ENCODE measurements around the gene FBXO15. TPM values are rescaled to one million over a fixed set of nuclear protein-coding genes. Genes with fewer than 3 reads are reported as not detected.

FBXO15 gene
- total RNA-seq, 6 donors from 2014 or later = 0.83 to 11.9 (median 2.6) TPM

- DNase-seq = peak in 1 of 2 donors; percentile 75
- Histone ChIP-seq H3K27ac (no peak overlapping the region), H3K4me3 (no peak overlapping the region), H3K27me3 (no peaks in the 10 kb centered on the region), H3K36me3 (no peaks in the 10 kb centered on the region), H3K4me1 (no peaks in the 10 kb centered on the region), H3K9me3 (no peaks in the 10 kb centered on the region)
- ATAC-seq (ENCODE audit: low FRiP score in 2 of 2) = no peak
- TF ChIP-seq POLR2A (IDR thresholded peaks at IDR 0.05) (no peak), EP300 (IDR thresholded peaks at IDR 0.05) (no peak), POLR2AphosphoS5 (IDR thresholded peaks at IDR 0.05) (no peak), CTCF (IDR thresholded peaks at IDR 0.05) (no peak)
- 92 to 95% methylated on average over 19 of the region's 19 CpGs for WGBS, 2 donors
Observed at GRCh38 chr18:74182335-74182734, 34.7 kb upstream of the FBXO15 start.

DNA sequence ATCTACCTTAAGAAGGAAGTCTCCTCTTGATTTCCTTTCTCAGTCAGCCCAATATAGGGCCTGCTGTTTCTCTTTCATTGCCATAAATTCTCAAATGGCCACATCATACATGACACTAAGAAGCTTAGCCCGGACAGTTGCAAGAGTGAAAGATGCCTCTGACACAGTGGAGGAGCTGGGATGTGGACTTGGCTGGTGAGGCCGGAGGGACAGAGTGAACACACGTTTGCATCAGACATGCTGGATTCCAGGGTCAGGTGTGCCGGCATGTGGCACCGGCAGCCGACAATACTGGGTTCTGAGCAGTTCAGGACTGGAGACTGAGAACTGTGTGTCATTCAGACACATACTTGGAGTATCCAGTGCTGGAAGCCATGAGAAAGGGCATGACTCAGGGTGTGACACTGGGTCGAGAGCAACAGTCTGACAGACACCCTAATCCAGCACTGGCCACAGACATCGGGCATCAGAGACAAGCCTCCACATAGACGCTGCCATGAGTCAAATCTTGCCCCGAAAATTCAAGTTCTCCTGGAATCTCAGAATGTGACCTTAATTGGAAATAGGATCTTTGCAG is 32.1 kb upstream of the FBXO15 start:
- H3K4me1 ChIP-seq = no peaks in the 10 kb centered on the region
- WGBS, 2 donors = 81 to 94% methylated on average over 8 to 10 of the region's 10 CpGs
- no peak overlapping the region for H3K4me3 ChIP-seq
- TF ChIP-seq POLR2A (IDR thresholded peaks at IDR 0.05) = no peak
- no peak for TF ChIP-seq EP300 (IDR thresholded peaks at IDR 0.05)
- DNase-seq = no peak
- H3K27ac ChIP-seq = no peak overlapping the region
- H3K9me3 ChIP-seq = no peaks in the 10 kb centered on the region
- H3K36me3 ChIP-seq = no peaks in the 10 kb centered on the region
- peak in 1 of 2 donors; percentile 58 for ATAC-seq (ENCODE audit: low FRiP score in 2 of 2)
- H3K27me3 ChIP-seq = no peaks in the 10 kb centered on the region

DNA sequence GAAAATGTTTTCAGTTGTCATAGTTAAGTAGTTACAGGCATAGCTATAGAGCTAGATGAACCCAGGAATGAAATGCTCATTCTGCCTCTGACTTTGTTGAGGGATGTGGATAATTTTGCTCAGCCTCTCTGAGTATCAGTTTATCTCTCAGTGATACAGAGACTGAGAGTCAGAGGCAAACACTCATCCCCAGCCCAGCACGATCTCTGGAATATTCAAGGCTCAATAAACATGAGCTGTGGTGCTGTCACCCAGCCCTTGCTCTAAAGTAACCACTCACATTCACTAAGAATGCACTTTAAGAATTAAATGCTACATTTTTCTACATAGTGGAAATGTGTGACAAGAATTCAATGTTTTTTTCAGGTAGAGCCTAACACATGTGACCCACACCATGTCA is 31.2 kb upstream of the FBXO15 start:
- ATAC-seq (ENCODE audit: low FRiP score in 2 of 2) (no peak), DNase-seq (no peak)
- TF ChIP-seq POLR2AphosphoS5 (IDR thresholded peaks at IDR 0.05) = no peak
- Histone ChIP-seq H3K27me3 (no peaks in the 10 kb centered on the region), H3K9me3 (no peaks in the 10 kb centered on the region), H3K36me3 (no peaks in the 10 kb centered on the region), H3K4me3 (no peak overlapping the region), H3K27ac (no peak overlapping the region), H3K4me1 (no peaks in the 10 kb centered on the region)
- 50 to 75% methylated on average over 1 of the region's 1 CpG for WGBS, 2 donors

DNA sequence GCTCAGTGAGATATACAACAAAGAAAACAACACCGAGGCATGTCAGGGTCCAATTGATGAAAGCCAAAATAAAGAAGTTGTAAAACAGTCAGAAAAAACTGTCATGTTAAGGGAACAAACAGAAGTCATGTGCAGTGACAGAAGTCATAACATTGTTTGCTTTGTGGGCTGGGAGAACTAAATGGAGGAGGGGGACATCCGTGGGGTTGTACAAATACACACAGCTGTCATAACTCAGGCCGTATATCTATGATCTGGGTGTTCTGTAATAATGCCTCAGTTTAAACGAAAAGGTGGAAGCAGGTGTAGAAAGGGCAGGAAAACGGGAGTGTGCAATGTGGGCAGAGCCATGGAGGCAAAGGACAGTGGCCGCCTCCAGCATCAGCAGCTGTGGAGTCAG is 28.0 kb upstream of the FBXO15 start:
- WGBS, 2 donors = 55 to 72% methylated on average over 6 of the region's 6 CpGs
- no peaks in the 10 kb centered on the region for H3K27me3 ChIP-seq
- TF ChIP-seq POLR2AphosphoS5 (IDR thresholded peaks at IDR 0.05) (no peak), EP300 (IDR thresholded peaks at IDR 0.05) (no peak), POLR2A (IDR thresholded peaks at IDR 0.05) (no peak), CTCF (IDR thresholded peaks at IDR 0.05) (no peak)
- ATAC-seq (ENCODE audit: low FRiP score in 2 of 2) (no peak), DNase-seq (no peak)
- no peaks in the 10 kb centered on the region for H3K9me3 ChIP-seq
- H3K4me1 ChIP-seq = no peaks in the 10 kb centered on the region
- H3K27ac ChIP-seq = no peak overlapping the region
- no peak overlapping the region for H3K4me3 ChIP-seq
- H3K36me3 ChIP-seq = no peaks in the 10 kb centered on the region

DNA sequence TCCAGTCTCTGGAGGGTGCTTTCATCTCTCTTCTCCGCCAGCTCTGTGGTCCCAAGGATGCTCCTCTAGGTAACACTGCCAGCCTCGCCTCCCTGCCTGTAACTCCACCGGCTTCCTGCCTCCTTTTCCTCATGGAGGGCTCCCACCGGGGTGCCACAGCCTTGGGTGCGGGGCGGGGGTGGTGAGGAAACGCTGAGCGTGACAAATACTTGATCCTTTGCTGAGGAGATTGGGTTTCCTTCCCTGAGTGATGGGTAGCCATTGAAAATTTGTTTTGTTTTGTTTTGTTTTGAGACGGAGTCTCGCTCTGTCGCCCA is 25.8 kb upstream of the FBXO15 start:
- TF ChIP-seq POLR2A (IDR thresholded peaks at IDR 0.05) = no peak
- no peak for TF ChIP-seq EP300 (IDR thresholded peaks at IDR 0.05)
- no peak for TF ChIP-seq POLR2AphosphoS5 (IDR thresholded peaks at IDR 0.05)
- TF ChIP-seq CTCF (IDR thresholded peaks at IDR 0.05) = no peak
- no peaks in the 10 kb centered on the region for H3K27me3 ChIP-seq
- H3K27ac ChIP-seq = no peak overlapping the region
- WGBS, 2 donors = 87 to 95% methylated on average over 8 to 11 of the region's 11 CpGs
- ATAC-seq (ENCODE audit: low FRiP score in 2 of 2) (no peak), DNase-seq (peak in 1 of 2 donors; percentile 47)
- H3K36me3 ChIP-seq = no peaks in the 10 kb centered on the region
- H3K4me3 ChIP-seq = no peak overlapping the region
- H3K4me1 ChIP-seq = no peaks in the 10 kb centered on the region
- H3K9me3 ChIP-seq = no peaks in the 10 kb centered on the region

DNA sequence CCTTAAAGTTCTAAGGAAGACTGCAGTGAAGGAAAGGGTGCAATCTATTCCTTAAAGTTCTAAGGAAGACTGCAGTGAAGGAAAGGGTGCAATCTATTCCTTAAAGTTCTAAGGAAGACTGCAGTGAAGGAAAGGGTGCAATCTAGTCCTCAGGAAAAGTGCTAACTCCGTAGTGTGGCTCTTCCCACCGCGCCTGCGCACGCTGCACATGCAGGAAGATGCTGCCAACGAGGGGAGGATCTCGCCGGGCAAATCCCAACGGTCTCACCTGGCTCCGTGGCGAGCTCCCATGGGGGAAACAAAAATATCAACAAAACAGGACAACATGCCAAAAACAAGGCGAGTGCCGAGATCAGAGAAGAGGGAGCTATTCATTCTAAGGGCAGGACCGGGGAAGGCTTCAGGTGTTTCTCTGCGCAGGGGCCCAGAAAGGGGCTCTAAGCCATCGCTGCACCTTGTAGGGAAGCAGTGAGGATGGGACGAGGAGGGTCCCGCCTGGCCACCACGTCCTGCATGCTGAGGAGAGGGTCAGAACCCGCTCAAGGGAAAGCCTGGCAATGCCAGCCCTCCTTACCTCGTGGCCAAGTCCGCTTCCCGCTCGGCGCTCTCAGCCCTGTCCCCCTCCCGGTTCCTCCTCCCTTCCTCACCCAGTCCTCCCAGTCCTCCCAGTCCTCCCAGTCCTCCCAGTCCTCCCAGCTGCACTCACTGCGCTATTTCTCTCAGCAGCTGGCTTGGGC is 25.2 kb upstream of the FBXO15 start:
- no peaks in the 10 kb centered on the region for H3K9me3 ChIP-seq
- ATAC-seq (ENCODE audit: low FRiP score in 2 of 2) = peak in 1 of 2 donors; percentile 15
- peak overlapping the region in 2 of 4 donors; percentile 42 to 59 for H3K27ac ChIP-seq
- peak in 1 of 2 donors; percentile 65 for DNase-seq
- no peak for TF ChIP-seq EP300 (IDR thresholded peaks at IDR 0.05)
- no peak for TF ChIP-seq CTCF (IDR thresholded peaks at IDR 0.05)
- TF ChIP-seq POLR2AphosphoS5 (IDR thresholded peaks at IDR 0.05) = no peak
- TF ChIP-seq POLR2A (IDR thresholded peaks at IDR 0.05) = no peak
- no peaks in the 10 kb centered on the region for H3K27me3 ChIP-seq
- H3K36me3 ChIP-seq = no peaks in the 10 kb centered on the region
- 77 to 90% methylated on average over 27 of the region's 27 CpGs for WGBS, 2 donors
- no peaks in the 10 kb centered on the region for H3K4me1 ChIP-seq
- peak overlapping the region in 3 of 4 donors; percentile 23 to 44 (median 37) for H3K4me3 ChIP-seq
